ENCODE measurements around the gene HOXA2.

GRCh38 chr7:27064159-27064558 is 38.3 kb downstream of the HOXA2 start:
- TF ChIP-seq POLR2AphosphoS5 (IDR thresholded peaks at IDR 0.05; ENCODE audit: low read depth, low read length) (no peak), POLR2A (IDR thresholded peaks at IDR 0.05; ENCODE audit: low read depth, low read length) (no peak)

Data from GM12892 (cell line).